ENCODE measurements around the gene NBPF20. TPM values are rescaled to one million over a fixed set of nuclear protein-coding genes. Genes with fewer than 3 reads are reported as not detected.
"Not testable (repeated sequence)": the region's sequence is repeated elsewhere in the genome, so short reads cannot be mapped to it uniquely, and the experiment has no call there.

Gene NBPF20
- total and polyA plus RNA-seq, 10 of the 15 experiments (the other 5 are each of a cell fraction or from before 2014, with no cell fraction given) = 0.05 to 2.9 (median 1.1) TPM

DNA sequence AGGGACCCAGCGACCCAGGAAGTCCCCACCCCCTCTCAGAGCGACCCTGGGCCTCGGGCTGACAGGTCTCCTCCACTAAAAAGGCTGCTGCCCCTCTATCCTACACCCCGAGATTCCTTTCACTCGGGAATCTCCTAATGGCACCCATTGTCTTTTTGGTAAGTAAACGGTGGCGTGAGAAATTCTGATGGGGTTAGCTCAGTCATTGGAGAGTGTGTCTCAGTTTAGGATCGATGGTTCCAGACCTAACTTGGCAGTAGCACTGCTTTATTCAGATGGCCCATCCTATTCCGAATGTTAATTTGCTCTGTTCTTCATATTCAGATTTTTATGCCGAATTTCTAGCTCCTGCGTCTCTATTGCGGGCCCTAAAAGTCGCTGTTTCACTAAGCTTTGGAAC, 34.6 kb upstream of the NBPF20 start:
- H3K4me3 ChIP-seq; RAD21 ChIA-PET (ENCODE audit: unreplicated experiment); DNase-seq (ENCODE audit: low read depth, low spot score); H4K20me1 ChIP-seq (ENCODE audit: control insufficient read depth, insufficient read depth); H3K27me3 ChIP-seq (replicated peaks in 1 of 2; ENCODE audit: control insufficient read depth in 2 of 2, insufficient read depth in 2 of 2, low read length in 1 of 2); H3K4me1 ChIP-seq (ENCODE audit: control insufficient read depth, insufficient read depth, low read length); BruUV-seq (replicated peaks); H3K9me3 ChIP-seq (replicated peaks; ENCODE audit: control insufficient read depth, insufficient read depth, low read length); H2AFZ ChIP-seq (ENCODE audit: control insufficient read depth, low read depth, low read length); intact Hi-C loops (cut with micrococcal nuclease; ENCODE audit: unreplicated experiment); H3K36me3 ChIP-seq (ENCODE audit: control insufficient read depth in 2 of 2, insufficient read depth in 2 of 2, low read length in 1 of 2); SMC1A ChIA-PET (ENCODE audit: uncharacterized antibody, unreplicated experiment); POLR2A ChIA-PET; in situ Hi-C loops (cut with MboI); H3K27ac ChIP-seq (ENCODE audit: control insufficient read depth, insufficient read depth); CTCF ChIA-PET; H3K79me2 ChIP-seq (ENCODE audit: control insufficient read depth, insufficient read depth, low read length); ATAC-seq; H3K4me2 ChIP-seq (ENCODE audit: control insufficient read depth, insufficient read depth); H3K9ac ChIP-seq (ENCODE audit: control insufficient read depth, insufficient read depth, low read length); FAIRE-seq: not testable (repeated sequence)
- WGBS (ENCODE audit: insufficient coverage, insufficient replicate concordance, low lambda C conversion rate, missing lambda C conversion rate) = 50% methylated on average over 10 of the region's 13 CpGs

DNA sequence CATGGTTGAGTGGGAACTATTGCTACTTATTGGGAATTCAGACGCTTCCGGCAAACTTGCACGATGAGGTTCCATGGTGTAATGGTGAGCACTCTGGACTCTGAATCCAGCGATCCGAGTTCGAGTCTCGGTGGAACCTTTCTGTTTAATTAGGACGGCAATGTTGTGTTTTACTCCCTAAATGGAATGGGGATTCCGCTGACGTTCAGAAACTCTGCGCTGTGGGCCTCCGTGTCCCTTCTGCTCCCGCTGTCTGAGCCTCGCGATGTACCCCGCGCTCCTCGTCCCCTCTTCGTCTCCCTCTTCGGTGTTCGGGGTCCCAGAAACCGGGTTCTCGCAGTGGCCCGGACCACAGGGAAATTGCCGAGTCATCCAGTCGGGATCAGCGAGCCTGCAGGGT, 34.2 kb upstream of the NBPF20 start:
- H3K4me1 ChIP-seq (ENCODE audit: control insufficient read depth, insufficient read depth, low read length); DNase-seq (ENCODE audit: low read depth, low spot score); intact Hi-C loops (cut with micrococcal nuclease; ENCODE audit: unreplicated experiment); H3K9me3 ChIP-seq (replicated peaks; ENCODE audit: control insufficient read depth, insufficient read depth, low read length); H4K20me1 ChIP-seq (ENCODE audit: control insufficient read depth, insufficient read depth); in situ Hi-C loops (cut with MboI); H3K27me3 ChIP-seq (replicated peaks in 1 of 2; ENCODE audit: control insufficient read depth in 2 of 2, insufficient read depth in 2 of 2, low read length in 1 of 2); H2AFZ ChIP-seq (ENCODE audit: control insufficient read depth, low read depth, low read length); H3K4me3 ChIP-seq; ATAC-seq; POLR2A ChIA-PET; CTCF ChIA-PET; H3K36me3 ChIP-seq (ENCODE audit: control insufficient read depth in 2 of 2, insufficient read depth in 2 of 2, low read length in 1 of 2); H3K27ac ChIP-seq (ENCODE audit: control insufficient read depth, insufficient read depth); H3K9ac ChIP-seq (ENCODE audit: control insufficient read depth, insufficient read depth, low read length); RAD21 ChIA-PET (ENCODE audit: unreplicated experiment); H3K4me2 ChIP-seq (ENCODE audit: control insufficient read depth, insufficient read depth); FAIRE-seq; SMC1A ChIA-PET (ENCODE audit: uncharacterized antibody, unreplicated experiment); H3K79me2 ChIP-seq (ENCODE audit: control insufficient read depth, insufficient read depth, low read length); BruUV-seq (replicated peaks): not testable (repeated sequence)
- no CpG with 5 or more reads among the region's 27 CpGs for WGBS (ENCODE audit: insufficient coverage, insufficient replicate concordance, low lambda C conversion rate, missing lambda C conversion rate)

DNA sequence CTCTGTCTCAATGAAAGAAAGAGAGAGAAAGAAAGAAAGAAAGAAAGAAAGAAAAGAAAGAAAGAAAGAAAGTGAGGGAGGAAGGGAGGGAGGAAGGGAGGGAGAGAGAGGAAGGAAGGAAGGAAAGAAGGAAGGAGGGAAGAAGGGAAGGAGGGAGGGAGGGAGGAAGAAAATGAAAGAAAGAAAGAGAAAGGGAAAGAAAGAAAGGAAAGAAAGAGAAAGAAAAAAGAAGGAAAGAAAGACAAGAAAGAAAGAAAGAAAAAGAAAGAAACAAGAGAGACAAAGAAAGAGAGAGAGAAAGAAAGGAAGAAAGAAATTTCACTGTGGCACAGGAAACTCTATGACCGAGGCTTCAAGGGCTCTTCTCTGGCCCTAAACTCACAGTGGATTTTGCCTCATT, 33.7 kb upstream of the NBPF20 start:
- H3K27ac ChIP-seq (ENCODE audit: control insufficient read depth, insufficient read depth); H3K79me2 ChIP-seq (ENCODE audit: control insufficient read depth, insufficient read depth, low read length); in situ Hi-C loops (cut with MboI); H3K36me3 ChIP-seq (ENCODE audit: control insufficient read depth in 2 of 2, insufficient read depth in 2 of 2, low read length in 1 of 2); H3K9ac ChIP-seq (ENCODE audit: control insufficient read depth, insufficient read depth, low read length); H3K9me3 ChIP-seq (replicated peaks; ENCODE audit: control insufficient read depth, insufficient read depth, low read length); ATAC-seq; DNase-seq (ENCODE audit: low read depth, low spot score); BruUV-seq (replicated peaks); H2AFZ ChIP-seq (ENCODE audit: control insufficient read depth, low read depth, low read length); H4K20me1 ChIP-seq (ENCODE audit: control insufficient read depth, insufficient read depth); H3K4me1 ChIP-seq (ENCODE audit: control insufficient read depth, insufficient read depth, low read length); FAIRE-seq; H3K27me3 ChIP-seq (replicated peaks in 1 of 2; ENCODE audit: control insufficient read depth in 2 of 2, insufficient read depth in 2 of 2, low read length in 1 of 2); intact Hi-C loops (cut with micrococcal nuclease; ENCODE audit: unreplicated experiment); RAD21 ChIA-PET (ENCODE audit: unreplicated experiment); POLR2A ChIA-PET; SMC1A ChIA-PET (ENCODE audit: uncharacterized antibody, unreplicated experiment); H3K4me2 ChIP-seq (ENCODE audit: control insufficient read depth, insufficient read depth); CTCF ChIA-PET; H3K4me3 ChIP-seq: not testable (repeated sequence)
- no CpG with 5 or more reads among the region's 1 CpG for WGBS (ENCODE audit: insufficient coverage, insufficient replicate concordance, low lambda C conversion rate, missing lambda C conversion rate)

DNA sequence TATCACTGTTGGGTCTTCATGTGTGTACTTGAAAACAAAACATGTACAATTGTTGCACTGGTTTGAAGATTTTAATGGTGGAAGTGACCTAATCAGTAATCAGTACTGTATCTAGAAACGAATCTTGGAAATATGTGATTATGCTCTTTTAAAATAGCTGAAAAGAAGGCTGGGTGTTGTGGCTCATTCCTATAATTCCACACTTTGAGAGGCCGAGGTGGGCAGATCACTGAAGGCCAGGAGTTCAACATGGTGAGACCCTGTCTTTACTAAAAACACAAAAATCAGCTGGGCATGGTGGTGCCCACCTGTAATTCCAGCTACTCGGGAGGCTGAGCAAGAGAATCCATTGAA, 29.4 kb upstream of the NBPF20 start:
- in situ Hi-C loops (cut with MboI); H3K4me3 ChIP-seq; H3K27ac ChIP-seq (ENCODE audit: control insufficient read depth, insufficient read depth); CTCF ChIA-PET; H3K36me3 ChIP-seq (ENCODE audit: control insufficient read depth in 2 of 2, insufficient read depth in 2 of 2, low read length in 1 of 2); H2AFZ ChIP-seq (ENCODE audit: control insufficient read depth, low read depth, low read length); H3K27me3 ChIP-seq (replicated peaks in 1 of 2; ENCODE audit: control insufficient read depth in 2 of 2, insufficient read depth in 2 of 2, low read length in 1 of 2); BruUV-seq (replicated peaks); H3K4me2 ChIP-seq (ENCODE audit: control insufficient read depth, insufficient read depth); SMC1A ChIA-PET (ENCODE audit: uncharacterized antibody, unreplicated experiment); H3K4me1 ChIP-seq (ENCODE audit: control insufficient read depth, insufficient read depth, low read length); H4K20me1 ChIP-seq (ENCODE audit: control insufficient read depth, insufficient read depth); ATAC-seq; H3K9me3 ChIP-seq (replicated peaks; ENCODE audit: control insufficient read depth, insufficient read depth, low read length); DNase-seq (ENCODE audit: low read depth, low spot score); FAIRE-seq; intact Hi-C loops (cut with micrococcal nuclease; ENCODE audit: unreplicated experiment); RAD21 ChIA-PET (ENCODE audit: unreplicated experiment); H3K79me2 ChIP-seq (ENCODE audit: control insufficient read depth, insufficient read depth, low read length); H3K9ac ChIP-seq (ENCODE audit: control insufficient read depth, insufficient read depth, low read length); POLR2A ChIA-PET: not testable (repeated sequence)
- WGBS (ENCODE audit: insufficient coverage, insufficient replicate concordance, low lambda C conversion rate, missing lambda C conversion rate) = 0% methylated on average over 2 of the region's 3 CpGs

Measured in GM12878 (cell line).